GM21381 (cell line): Measurements from ENCODE around the gene ELOVL7.
"Not testable (repeated sequence)": the region's sequence is repeated elsewhere in the genome, so short reads cannot be mapped to it uniquely, and the experiment has no call there.

Experiments
- ATAC-seq: cut with Tn5 transposase; IDR thresholded peaks from one replicate; pipeline ENCODE4 v1.9.1; 2021; ENCODE audit warnings: mild to moderate bottlenecking, moderate library complexity; ENCODE audit not compliant: unreplicated experiment

The ELOVL7 gene

GRCh38 chr5:60830581-60831127 is 13.4 kb downstream of the ELOVL7 start:
- no peak for ATAC-seq

GRCh38 chr5:60829490-60830266 is 14.4 kb downstream of the ELOVL7 start:
- no peak for ATAC-seq

- ATAC-seq = no peak
These were observed 16.9 kb downstream of the ELOVL7 start for GRCh38 chr5:60827201-60827600.

- peak; percentile 65 for ATAC-seq
These were observed 17.4 kb downstream of the ELOVL7 start for GRCh38 chr5:60826653-60827052.

GRCh38 chr5:60823574-60823973 is 20.5 kb downstream of the ELOVL7 start:
- ATAC-seq = no peak

- ATAC-seq = peak; percentile 53
These were observed 21.8 kb downstream of the ELOVL7 start for GRCh38 chr5:60822285-60822556.

GRCh38 chr5:60821488-60822284 is 22.4 kb downstream of the ELOVL7 start:
- ATAC-seq = no peak

- no peak for ATAC-seq
These were observed 23.2 kb downstream of the ELOVL7 start for GRCh38 chr5:60820593-60821487.

- not testable (repeated sequence) for ATAC-seq
These were observed 27.9 kb downstream of the ELOVL7 start for GRCh38 chr5:60816138-60816537.

GRCh38 chr5:60814498-60814897 is 29.6 kb downstream of the ELOVL7 start:
- ATAC-seq = no peak

GRCh38 chr5:60812426-60812825 is 31.6 kb downstream of the ELOVL7 start:
- ATAC-seq = no peak

- peak; percentile 50 for ATAC-seq
These were observed 33.0 kb downstream of the ELOVL7 start for GRCh38 chr5:60811105-60811504.

GRCh38 chr5:60810438-60811085 is 33.5 kb downstream of the ELOVL7 start:
- peak; percentile 78 for ATAC-seq

GRCh38 chr5:60809891-60810425 is 34.1 kb downstream of the ELOVL7 start:
- ATAC-seq = no peak

- ATAC-seq = no peak
These were observed 37.4 kb downstream of the ELOVL7 start for GRCh38 chr5:60806591-60807243.

- no peak for ATAC-seq
These were observed 38.6 kb downstream of the ELOVL7 start for GRCh38 chr5:60805463-60805862.

- ATAC-seq = no peak
These were observed 40.4 kb downstream of the ELOVL7 start for GRCh38 chr5:60803712-60804111.

- ATAC-seq = no peak
These were observed 41.1 kb downstream of the ELOVL7 start for GRCh38 chr5:60802986-60803385.

GRCh38 chr5:60802226-60802625 is 41.8 kb downstream of the ELOVL7 start:
- no peak for ATAC-seq
